MM.1S (cell line): ENCODE data around the gene LHPP.

Experiments
- DNase-seq: peaks from one replicate; pipeline ENCODE4 v3.0.0-alpha.2; 2015
- H2AFZ ChIP-seq: fragments of 300-600 bp; sonication (generic); 2 replicates; pipeline ENCODE4 v1.6.0; 2016; ENCODE audit warnings: antibody characterized with exemption, low read length
- H3F3A ChIP-seq: fragments of 300-600 bp; sonication (generic); 2 replicates; pipeline ENCODE4 v1.6.1; 2016; ENCODE audit warnings: mild to moderate bottlenecking, antibody characterized with exemption, low read length, moderate library complexity, mixed read lengths; ENCODE audit not compliant: insufficient read depth
- H3K27ac ChIP-seq: fragments of 300-600 bp; sonication (generic); 2 replicates; pipeline ENCODE4 v1.5.1; 2016; ENCODE audit warnings: mild to moderate bottlenecking, low read length
- H3K27me3 ChIP-seq: fragments of 300-600 bp; sonication (generic); replicated peaks from 2 replicates; pipeline ENCODE4 v1.6.0; 2016; ENCODE audit warnings: low read length; ENCODE audit not compliant: insufficient read depth
- H3K36me3 ChIP-seq: fragments of 300-600 bp; sonication (generic); replicated peaks from 2 replicates; pipeline ENCODE4 v1.6.1; 2016; ENCODE audit warnings: mild to moderate bottlenecking, low read length, mixed read lengths; ENCODE audit not compliant: insufficient read depth
- H3K4me1 ChIP-seq: fragments of 300-600 bp; sonication (generic); 2 replicates; pipeline ENCODE4 v1.6.1; 2016; ENCODE audit warnings: low read length, mixed read lengths
- H3K4me2 ChIP-seq: fragments of 300-600 bp; sonication (generic); 2 replicates; pipeline ENCODE4 v1.6.0; 2016; ENCODE audit warnings: low read depth, low read length
- H3K4me3 ChIP-seq: fragments of 300-600 bp; sonication (generic); 2 replicates; pipeline ENCODE4 v1.5.1; 2016; ENCODE audit warnings: low read length, mixed read lengths
- H3K79me2 ChIP-seq: fragments of 300-600 bp; sonication (generic); 2 replicates; pipeline ENCODE4 v1.6.1; 2016; ENCODE audit warnings: mixed run types, low read length, mixed read lengths
- H3K9ac ChIP-seq: fragments of 300-600 bp; sonication (generic); 2 replicates; pipeline ENCODE4 v1.6.1; 2016; ENCODE audit warnings: low read length, mixed read lengths
- H3K9me2 ChIP-seq: fragments of 300-600 bp; sonication (generic); replicated peaks from 2 replicates; pipeline ENCODE4 v1.6.1; 2016; ENCODE audit warnings: mild to moderate bottlenecking, low read length, mixed read lengths; ENCODE audit not compliant: insufficient read depth
- H3K9me3 ChIP-seq: fragments of 300-600 bp; sonication (generic); replicated peaks from 2 replicates; pipeline ENCODE4 v1.6.1; 2016; ENCODE audit warnings: mild to moderate bottlenecking, low read length, mixed read lengths; ENCODE audit not compliant: insufficient read depth
- H4K20me1 ChIP-seq: fragments of 300-600 bp; sonication (generic); 2 replicates; pipeline ENCODE4 v1.6.1; 2016; ENCODE audit warnings: mild to moderate bottlenecking, low read length, moderate library complexity, mixed read lengths; ENCODE audit not compliant: insufficient read depth
- CTCF ChIP-seq: fragments of 300-600 bp; sonication (generic); IDR thresholded peaks from 2 replicates; pipeline ENCODE4 v1.5.1; 2016; ENCODE audit warnings: antibody characterized with exemption, low read length, mixed read lengths
- EZH2 ChIP-seq: fragments of 300-600 bp; sonication (generic); optimal IDR thresholded peaks from 2 replicates; pipeline ENCODE3; 2017; ENCODE audit warnings: low read depth, mild to moderate bottlenecking, antibody characterized with exemption, low read length, mixed read lengths
- EZH2phosphoT487 ChIP-seq: fragments of 300-600 bp; sonication (generic); IDR thresholded peaks from 2 replicates; pipeline ENCODE4 v1.6.1; 2018; ENCODE audit warnings: antibody characterized with exemption, low read length

Gene LHPP

GRCh38 chr10:124654686-124655085 lies 193.1 kb downstream of the LHPP start:
- Histone ChIP-seq H3K9ac (no peak overlapping the region), H3K27ac (no peak overlapping the region), H2AFZ (no peak overlapping the region), H3K4me2 (no peak overlapping the region), H3K79me2 (peaks cover 32% of the 10 kb centered on the region), H3K9me2 (no peaks in the 10 kb centered on the region), H3F3A (no peaks in the 10 kb centered on the region; the same call in 1 of the 2 replicates), H3K4me3 (no peak overlapping the region), H3K9me3 (no peaks in the 10 kb centered on the region), H4K20me1 (no peaks in the 10 kb centered on the region), H3K36me3 (no peaks in the 10 kb centered on the region), H3K4me1 (peaks cover 2% of the 10 kb centered on the region; the same call in 1 of the 2 replicates), H3K27me3 (no peaks in the 10 kb centered on the region)
- no peak for DNase-seq
- TF ChIP-seq CTCF (no peak), EZH2phosphoT487 (no peak)

DNA sequence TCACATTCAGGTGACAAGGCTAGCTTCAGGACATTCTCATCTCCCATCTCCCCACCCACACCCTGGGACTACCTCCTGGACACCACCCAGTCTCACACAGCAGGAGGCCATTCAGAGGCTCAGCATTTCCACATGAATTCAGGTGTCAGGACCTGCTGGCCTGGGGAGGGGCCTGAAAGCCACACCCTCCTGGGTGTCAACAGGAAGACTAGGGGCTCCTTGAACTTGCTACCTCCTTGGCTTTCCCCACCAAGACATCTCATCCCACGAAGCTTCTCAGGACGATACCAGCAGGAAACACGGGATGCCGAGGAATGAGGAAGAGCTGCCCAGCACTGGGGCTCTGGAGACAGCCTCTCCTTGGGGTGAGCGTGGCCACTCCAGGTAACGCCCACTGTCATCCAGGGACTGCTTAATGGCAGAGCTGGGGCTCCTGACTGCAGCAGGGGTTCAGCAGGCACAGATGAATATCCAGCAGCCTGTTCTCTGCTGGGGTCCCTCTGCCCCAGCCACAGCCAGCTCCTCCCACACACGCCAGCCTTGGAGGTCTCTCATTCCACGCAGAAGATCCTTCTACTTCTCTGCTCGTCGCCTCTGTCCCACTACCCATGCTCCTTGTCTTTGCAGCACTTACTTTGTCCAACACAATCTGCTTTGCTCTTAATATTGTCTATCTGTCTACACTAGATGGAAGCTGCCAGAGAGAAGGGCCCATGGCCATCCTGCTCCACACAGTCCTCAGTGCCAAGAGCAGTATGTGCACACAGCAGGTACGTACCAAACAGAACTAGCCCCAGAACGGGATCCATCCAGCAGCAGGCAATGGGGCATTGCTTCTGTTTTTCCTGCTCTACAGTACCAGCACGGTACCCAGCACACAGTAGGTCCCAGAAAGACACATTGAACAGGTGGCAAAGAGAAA lies 193.8 kb downstream of the LHPP start:
- H3K9ac ChIP-seq, result no peak overlapping the region
- H3K79me2 ChIP-seq, result peaks cover 27% of the 10 kb centered on the region
- H3K27me3 ChIP-seq, result no peaks in the 10 kb centered on the region
- no peaks in the 10 kb centered on the region for H3K9me3 ChIP-seq
- H3K9me2 ChIP-seq, result no peaks in the 10 kb centered on the region
- no peak overlapping the region for H3K4me3 ChIP-seq
- no peak for TF ChIP-seq EZH2phosphoT487
- no peak for TF ChIP-seq CTCF
- H3K4me1 ChIP-seq, result no peaks in the 10 kb centered on the region
- H3K27ac ChIP-seq, result no peak overlapping the region
- no peaks in the 10 kb centered on the region for H3F3A ChIP-seq
- no peaks in the 10 kb centered on the region for H4K20me1 ChIP-seq
- H3K4me2 ChIP-seq, result no peak overlapping the region
- no peak for DNase-seq
- H2AFZ ChIP-seq, result no peak overlapping the region
- H3K36me3 ChIP-seq, result no peaks in the 10 kb centered on the region

DNA sequence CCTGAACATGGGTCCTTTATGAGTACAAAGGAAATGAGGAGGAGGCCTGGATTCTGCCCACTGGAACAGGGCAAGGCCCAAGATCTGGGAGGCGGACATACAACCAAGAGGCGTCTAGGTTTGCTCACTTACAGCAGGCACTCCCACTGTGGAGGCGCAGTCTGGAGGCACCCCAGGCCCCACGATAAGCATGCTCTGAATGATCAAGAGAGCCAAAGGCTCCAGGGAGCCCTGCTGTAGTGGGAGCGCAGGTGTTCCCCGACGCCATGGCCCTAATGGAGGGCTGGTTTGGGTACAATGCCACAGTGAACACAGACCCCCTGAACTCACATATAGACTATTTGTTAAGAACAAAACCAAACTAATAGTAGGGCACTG lies 194.5 kb downstream of the LHPP start:
- Histone ChIP-seq H3K79me2 (peaks cover 22% of the 10 kb centered on the region), H2AFZ (no peak overlapping the region), H3K36me3 (no peaks in the 10 kb centered on the region), H4K20me1 (no peaks in the 10 kb centered on the region), H3K4me2 (no peak overlapping the region), H3K27ac (no peak overlapping the region), H3K9me2 (no peaks in the 10 kb centered on the region), H3K27me3 (no peaks in the 10 kb centered on the region), H3K4me1 (no peaks in the 10 kb centered on the region), H3F3A (no peaks in the 10 kb centered on the region), H3K9ac (no peak overlapping the region), H3K4me3 (no peak overlapping the region), H3K9me3 (no peaks in the 10 kb centered on the region)
- no peak for DNase-seq
- TF ChIP-seq EZH2phosphoT487 (no peak), EZH2 (no peak), CTCF (no peak)
